ENCODE data around the gene MTA2. TPM values are rescaled to one million over a fixed set of nuclear protein-coding genes. Genes with fewer than 3 reads are reported as not detected.
A peak's percentile ranks its signal among the peaks of the same experiment; 100 is the strongest.

Gene MTA2
- total and polyA plus RNA-seq, 12 donors = 63.9 to 97.3 (median 73.5) TPM

GRCh38 chr11:62645946-62646824 is 44.5 kb upstream of the MTA2 start, which contains the start of gene GANAB:
Gene GANAB, minus strand, starts transcription at chr11:62646613. Its CDS starts 14 bp downstream, at chr11:62646599.
- peaks cover 0 to 34% of the 10 kb centered on the region in 2 donors for H3K36me3 ChIP-seq (replicated peaks in 1 of 2)

GRCh38 chr11:62645671-62645945 is 43.9 kb upstream of the MTA2 start:
- no peaks in the 10 kb centered on the region for H3K9me3 ChIP-seq (replicated peaks in 1 of 3)
- intact Hi-C loops (cut with DNase I) = no loop called here
- peaks cover 11 to 23% of the 10 kb centered on the region in 2 donors for H3K4me1 ChIP-seq (replicated peaks in 1 of 2)
- H3K27ac ChIP-seq = peak overlapping the region in 4 of 5 donors; percentile 90 to 95 (median 92)
- H3K27me3 ChIP-seq = no peaks in the 10 kb centered on the region
- H3K4me3 ChIP-seq = peak overlapping the region in 3 of 4 donors; percentile 75 to 91 (median 79)
- no peak for DNase-seq
- peaks cover 0 to 34% of the 10 kb centered on the region in 2 donors for H3K36me3 ChIP-seq (replicated peaks in 1 of 2)
- WGBS, 4 donors = 10 to 17% (median 13%) methylated on average over 11 of the region's 11 CpGs
- TF ChIP-seq CTCF (IDR thresholded peaks at IDR 0.05) (no peak), POLR2A (IDR thresholded peaks at IDR 0.05) (no peak)

More at GRCh38 chr11:62645946-62646824, 44.5 kb upstream of the MTA2 start, which contains the start of gene GANAB:
- Histone ChIP-seq H3K4me1 (replicated peaks in 1 of 2) (peaks cover 11 to 23% of the 10 kb centered on the region in 2 donors), H3K27me3 (no peaks in the 10 kb centered on the region), H3K27ac (peak within 1 kb of the TSS; percentile 82 to 95 (median 90)), H3K4me3 (peak within 1 kb of the TSS; percentile 75 to 98 (median 85)), H3K9me3 (replicated peaks in 1 of 3) (no peaks in the 10 kb centered on the region)
- 0% methylated on average over 28 to 73 of the region's 73 CpGs for WGBS, 4 donors
- TF ChIP-seq POLR2A (IDR thresholded peaks at IDR 0.05) = peak; percentile 77 to 88
- TF ChIP-seq CTCF (IDR thresholded peaks at IDR 0.05) = peak in 1 of 6 experiments; percentile 3
- intact Hi-C loops (cut with DNase I) = no loop called here
- DNase-seq = peak; percentile 99 to 100 (median 100)

GRCh38 chr11:62644220-62644619 is 42.6 kb upstream of the MTA2 start:
- no peak for TF ChIP-seq POLR2A (IDR thresholded peaks at IDR 0.05)
- no peak for TF ChIP-seq CTCF (IDR thresholded peaks at IDR 0.05)
- Histone ChIP-seq H3K4me1 (replicated peaks in 1 of 2) (peaks cover 11 to 23% of the 10 kb centered on the region in 2 donors), H3K4me3 (no peak overlapping the region), H3K27ac (no peak overlapping the region), H3K27me3 (no peaks in the 10 kb centered on the region), H3K9me3 (replicated peaks in 1 of 3) (no peaks in the 10 kb centered on the region), H3K36me3 (replicated peaks in 1 of 2) (peaks cover 0 to 35% of the 10 kb centered on the region in 2 donors)
- WGBS, 4 donors = 79 to 85% (median 81%) methylated on average over 8 of the region's 8 CpGs
- intact Hi-C loops (cut with DNase I) = no loop called here
- DNase-seq = no peak

- DNase-seq = peak in 2 of 7 donors; percentile 29 to 75
- H3K27ac ChIP-seq = no peak overlapping the region
- TF ChIP-seq POLR2A (IDR thresholded peaks at IDR 0.05) (no peak), CTCF (IDR thresholded peaks at IDR 0.05) (no peak)
- no peaks in the 10 kb centered on the region for H3K9me3 ChIP-seq (replicated peaks in 1 of 3)
- peaks cover 0 to 100% of the 10 kb centered on the region in 2 donors for H3K36me3 ChIP-seq (replicated peaks in 1 of 2)
- H3K4me3 ChIP-seq = no peak overlapping the region
- intact Hi-C loops (cut with DNase I) = no loop called here
- no peaks in the 10 kb centered on the region for H3K27me3 ChIP-seq
- no peaks in the 10 kb centered on the region for H3K4me1 ChIP-seq (replicated peaks in 1 of 2)
- 47 to 80% (median 55%) methylated on average over 2 to 6 of the region's 6 CpGs for WGBS, 4 donors
Observed at GRCh38 chr11:62632492-62632891, 30.8 kb upstream of the MTA2 start.
